SK-N-SH treated with all-trans-retinoic acid at 6 μM for 48 hours (cell line): ENCODE measurements around the gene MOGAT3.

Source experiments
- ATAC-seq: fragments of 200-7000 bp; cut with Tn5 transposase; 3 replicates; pipeline ENCODE4 v1.9.1; 2020; ENCODE audit warnings: mild to moderate bottlenecking, moderate library complexity
- ARNTL ChIP-seq: fragments of 450-650 bp; formaldehyde crosslinking; IDR thresholded peaks from 2 replicates; pipeline ENCODE4 v1.5.0; 2020; ENCODE audit warnings: low read depth, mild to moderate bottlenecking, moderate library complexity, borderline replicate concordance
- BACH2 ChIP-seq: fragments of 250-450 bp; sonication (Bioruptor Pico); IDR thresholded peaks from 2 replicates; pipeline ENCODE4 v1.9.0; 2021; ENCODE audit warnings: mild to moderate bottlenecking, borderline replicate concordance
- CSDC2 ChIP-seq: fragments of 250-450 bp; sonication (Bioruptor Pico); IDR thresholded peaks from 2 replicates; pipeline ENCODE4 v1.5.0; 2020; ENCODE audit warnings: mild to moderate bottlenecking, moderate library complexity
- ESRRG ChIP-seq: fragments of 250-450 bp; sonication (Bioruptor Pico); IDR thresholded peaks from 2 replicates; pipeline ENCODE4 v1.6.1; 2021; ENCODE audit warnings: mild to moderate bottlenecking
- GLIS3 ChIP-seq: fragments of 250-450 bp; sonication (Bioruptor Pico); IDR thresholded peaks from 2 replicates; pipeline ENCODE4 v1.5.0; 2020; ENCODE audit warnings: mild to moderate bottlenecking, moderate library complexity
- ISL1 ChIP-seq: fragments of 250-450 bp; sonication (Bioruptor Pico); IDR thresholded peaks from 2 replicates; pipeline ENCODE4 v2.1.2; 2022; ENCODE audit warnings: mild to moderate bottlenecking, moderate library complexity
- PPARA ChIP-seq: fragments of 250-450 bp; sonication (Bioruptor Pico); IDR thresholded peaks from 2 replicates; pipeline ENCODE4 v1.5.0; 2020; ENCODE audit warnings: mild to moderate bottlenecking, borderline replicate concordance
- SNAI2 ChIP-seq: fragments of 250-450 bp; sonication (Bioruptor Pico); IDR thresholded peaks from 2 replicates; pipeline ENCODE4 v1.5.0; 2020; ENCODE audit warnings: mild to moderate bottlenecking, moderate library complexity
- TCF4 ChIP-seq: fragments of 250-450 bp; sonication (Bioruptor Pico); IDR thresholded peaks from 2 replicates; pipeline ENCODE4 v1.8.0; 2021; ENCODE audit warnings: mild to moderate bottlenecking, moderate library complexity, borderline replicate concordance
- TOX ChIP-seq: fragments of 250-450 bp; sonication (Bioruptor Pico); IDR thresholded peaks from 2 replicates; pipeline ENCODE4 v1.8.0; 2021; ENCODE audit warnings: mild to moderate bottlenecking, moderate library complexity, borderline replicate concordance
- ZC3H10 ChIP-seq: fragments of 250-450 bp; sonication (Bioruptor Pico); IDR thresholded peaks from 2 replicates; pipeline ENCODE4 v1.5.1; 2021; ENCODE audit warnings: mild to moderate bottlenecking, moderate library complexity
- ZFP3 ChIP-seq: fragments of 250-450 bp; sonication (Bioruptor Pico); IDR thresholded peaks from 2 replicates; pipeline ENCODE4 v1.5.0; 2020; ENCODE audit warnings: mild to moderate bottlenecking, moderate library complexity
- ZFP30 ChIP-seq: fragments of 450-650 bp; formaldehyde crosslinking; IDR thresholded peaks from 2 replicates; pipeline ENCODE4 v1.5.0; 2022; ENCODE audit warnings: mild to moderate bottlenecking, moderate library complexity
- ZNF565 ChIP-seq: fragments of 450-650 bp; formaldehyde crosslinking; conservative IDR thresholded peaks from 2 replicates; pipeline ENCODE4 v1.5.0; 2020; ENCODE audit warnings: low read depth, mild to moderate bottlenecking, moderate library complexity
- ZNF8 ChIP-seq: fragments of 450-650 bp; formaldehyde crosslinking; IDR thresholded peaks from 2 replicates; pipeline ENCODE4 v1.5.0; 2020; ENCODE audit warnings: mild to moderate bottlenecking, moderate library complexity
- TF ChIP-seq, protein P1 (sequence below): fragments of 250-450 bp; sonication (Bioruptor Pico); IDR thresholded peaks from 2 replicates; pipeline ENCODE4 v1.5.0; 2020; ENCODE audit warnings: mild to moderate bottlenecking, moderate library complexity
- TF ChIP-seq, protein P2 (sequence below): fragments of 250-450 bp; sonication (Bioruptor Pico); IDR thresholded peaks from 2 replicates; pipeline ENCODE4 v1.8.0; 2020; ENCODE audit warnings: mild to moderate bottlenecking, moderate library complexity, borderline replicate concordance
- TF ChIP-seq, protein P3 (sequence below): fragments of 250-450 bp; sonication (Bioruptor Pico); IDR thresholded peaks from 2 replicates; pipeline ENCODE4 v1.8.0; 2021; ENCODE audit warnings: low read depth, mild to moderate bottlenecking, moderate library complexity, borderline replicate concordance
- TF ChIP-seq, protein P4 (sequence below): fragments of 250-450 bp; sonication (Bioruptor Pico); IDR thresholded peaks from 2 replicates; pipeline ENCODE4 v1.5.1; 2020; ENCODE audit warnings: low read depth, mild to moderate bottlenecking, moderate library complexity
- TF ChIP-seq, protein P5 (sequence below): fragments of 250-450 bp; sonication (Bioruptor Pico); IDR thresholded peaks from 2 replicates; pipeline ENCODE4 v1.5.1; 2021; ENCODE audit warnings: mild to moderate bottlenecking, moderate library complexity

MOGAT3 gene

DNA sequence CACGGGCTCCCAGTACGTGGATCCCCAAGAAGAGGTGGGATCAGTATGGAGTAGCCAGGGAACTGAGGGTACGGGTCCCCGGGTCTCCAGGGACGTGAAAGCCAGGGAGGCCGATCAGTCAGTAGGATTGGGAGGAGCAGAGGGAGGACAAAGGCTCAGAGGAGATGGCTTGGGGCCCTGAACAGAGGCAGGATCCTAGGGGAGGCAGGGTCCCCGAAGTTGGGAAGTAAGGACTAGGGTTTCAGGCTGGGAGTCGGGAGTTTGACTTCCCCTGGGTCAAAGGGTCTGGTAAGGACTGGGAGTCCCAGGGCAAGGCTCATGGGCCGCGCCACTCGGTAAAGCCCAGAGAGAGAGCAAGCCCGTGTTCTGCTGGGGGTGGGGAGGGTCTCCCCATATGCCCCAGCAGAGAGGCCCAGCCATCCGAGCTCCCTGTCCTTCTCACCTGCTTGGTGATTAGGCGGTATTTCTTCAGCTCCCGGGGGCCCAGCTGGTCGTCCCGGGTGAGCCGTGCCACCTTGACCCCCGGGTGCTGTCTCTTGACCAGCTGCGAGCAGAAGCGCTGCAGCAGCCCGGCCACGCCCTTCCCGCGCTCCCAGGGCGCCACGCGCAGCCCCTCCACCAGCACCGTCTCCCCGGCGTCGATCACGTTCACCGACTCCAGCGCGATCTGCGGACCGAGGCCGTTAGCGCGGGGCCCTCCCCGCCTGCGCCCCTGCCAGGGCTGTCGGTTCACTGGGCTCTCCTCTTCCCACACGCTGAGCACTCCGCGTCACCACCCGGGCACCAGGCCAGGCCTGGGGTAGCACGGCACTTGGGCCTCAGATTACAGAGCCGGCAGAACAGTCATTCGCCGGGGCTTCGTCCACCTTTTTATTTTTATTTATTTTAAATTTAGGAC lies 27.7 kb downstream of the MOGAT3 start:
- ATAC-seq: no peak
- no peak for TF ChIP-seq CSDC2 (CRISPR knock-in tag)
- TF ChIP-seq ZNF565: no peak
- TF ChIP-seq BACH2 (CRISPR knock-in tag): no peak
- TF ChIP-seq ZNF8: no peak
- TF ChIP-seq SNAI2 (CRISPR knock-in tag): no peak
- TF ChIP-seq ZFP30: no peak

DNA sequence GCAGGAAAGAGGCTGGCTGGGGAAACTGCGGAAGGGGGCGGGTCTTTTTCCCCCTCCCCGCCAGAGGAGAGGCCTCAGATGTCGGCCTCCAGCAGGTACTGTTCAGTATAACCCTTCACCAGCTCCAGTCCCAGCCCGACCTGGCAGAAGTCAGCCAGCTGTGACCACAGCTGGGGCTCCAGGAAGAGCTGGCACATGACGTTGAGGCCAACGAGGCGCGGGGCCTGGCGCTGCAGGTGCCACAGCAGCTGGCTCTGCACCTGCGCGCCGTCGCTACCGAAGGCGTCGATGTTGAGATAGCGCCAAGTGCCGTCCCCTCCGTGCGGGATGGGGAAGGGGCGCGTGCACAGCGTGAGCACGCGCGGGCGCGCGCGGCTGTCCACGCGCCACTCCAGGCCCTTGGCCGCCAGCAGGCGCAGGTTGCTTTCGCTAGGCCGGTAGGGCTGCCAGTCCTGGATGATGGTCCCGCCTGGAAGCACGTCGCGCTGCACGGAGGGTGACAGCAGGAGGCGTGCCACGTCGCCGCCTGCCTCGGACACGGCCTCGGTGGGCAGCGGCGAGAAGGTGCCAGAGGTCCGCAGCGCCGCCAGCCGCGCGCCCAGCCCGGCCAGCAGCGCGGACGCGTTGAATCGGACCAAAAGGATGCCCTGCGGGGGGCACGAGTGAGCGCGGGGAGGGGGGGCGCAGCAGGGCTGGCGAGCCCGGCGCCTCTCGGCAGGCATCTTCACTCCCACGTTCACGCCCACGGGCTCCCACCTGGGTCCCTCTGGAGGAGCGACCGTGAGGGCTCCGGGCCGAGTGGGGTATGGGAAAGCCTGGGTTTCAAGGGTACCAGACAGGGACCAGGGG lies 28.6 kb downstream of the MOGAT3 start:
- TF ChIP-seq GLIS3 (CRISPR knock-in tag) (no peak), ESRRG (CRISPR knock-in tag) (no peak), BACH2 (CRISPR knock-in tag) (no peak), TOX (no peak), ISL1 (no peak), ZNF565 (no peak), ZFP3 (no peak), ZFP30 (no peak), ARNTL (CRISPR knock-in tag) (no peak)
- TF ChIP-seq, protein P1, sequence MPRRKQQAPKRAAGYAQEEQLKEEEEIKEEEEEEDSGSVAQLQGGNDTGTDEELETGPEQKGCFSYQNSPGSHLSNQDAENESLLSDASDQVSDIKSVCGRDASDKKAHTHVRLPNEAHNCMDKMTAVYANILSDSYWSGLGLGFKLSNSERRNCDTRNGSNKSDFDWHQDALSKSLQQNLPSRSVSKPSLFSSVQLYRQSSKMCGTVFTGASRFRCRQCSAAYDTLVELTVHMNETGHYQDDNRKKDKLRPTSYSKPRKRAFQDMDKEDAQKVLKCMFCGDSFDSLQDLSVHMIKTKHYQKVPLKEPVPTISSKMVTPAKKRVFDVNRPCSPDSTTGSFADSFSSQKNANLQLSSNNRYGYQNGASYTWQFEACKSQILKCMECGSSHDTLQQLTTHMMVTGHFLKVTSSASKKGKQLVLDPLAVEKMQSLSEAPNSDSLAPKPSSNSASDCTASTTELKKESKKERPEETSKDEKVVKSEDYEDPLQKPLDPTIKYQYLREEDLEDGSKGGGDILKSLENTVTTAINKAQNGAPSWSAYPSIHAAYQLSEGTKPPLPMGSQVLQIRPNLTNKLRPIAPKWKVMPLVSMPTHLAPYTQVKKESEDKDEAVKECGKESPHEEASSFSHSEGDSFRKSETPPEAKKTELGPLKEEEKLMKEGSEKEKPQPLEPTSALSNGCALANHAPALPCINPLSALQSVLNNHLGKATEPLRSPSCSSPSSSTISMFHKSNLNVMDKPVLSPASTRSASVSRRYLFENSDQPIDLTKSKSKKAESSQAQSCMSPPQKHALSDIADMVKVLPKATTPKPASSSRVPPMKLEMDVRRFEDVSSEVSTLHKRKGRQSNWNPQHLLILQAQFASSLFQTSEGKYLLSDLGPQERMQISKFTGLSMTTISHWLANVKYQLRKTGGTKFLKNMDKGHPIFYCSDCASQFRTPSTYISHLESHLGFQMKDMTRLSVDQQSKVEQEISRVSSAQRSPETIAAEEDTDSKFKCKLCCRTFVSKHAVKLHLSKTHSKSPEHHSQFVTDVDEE (CRISPR knock-in tag): no peak
- ATAC-seq: no peak

DNA sequence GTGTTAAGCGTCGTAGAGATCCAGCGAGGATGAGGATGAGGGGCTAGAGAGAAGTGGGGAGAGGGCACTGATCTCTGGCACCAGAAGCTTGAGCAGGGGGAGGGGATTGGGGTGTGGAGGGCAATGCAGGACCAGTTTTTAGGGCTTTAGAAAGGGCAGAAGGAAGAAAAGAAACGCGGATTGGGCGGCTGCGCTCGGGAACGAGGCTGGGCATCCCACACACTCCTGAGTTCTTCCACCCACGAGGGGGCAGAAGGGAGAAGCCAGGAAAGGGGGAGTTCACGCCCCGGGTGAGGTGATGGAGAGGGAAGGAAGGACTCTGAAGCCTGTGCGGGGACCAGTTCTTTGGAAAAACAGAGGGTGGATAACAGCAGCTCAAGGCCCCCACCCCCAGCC lies 29.4 kb downstream of the MOGAT3 start:
- no peak for ATAC-seq
- TF ChIP-seq, protein P2, sequence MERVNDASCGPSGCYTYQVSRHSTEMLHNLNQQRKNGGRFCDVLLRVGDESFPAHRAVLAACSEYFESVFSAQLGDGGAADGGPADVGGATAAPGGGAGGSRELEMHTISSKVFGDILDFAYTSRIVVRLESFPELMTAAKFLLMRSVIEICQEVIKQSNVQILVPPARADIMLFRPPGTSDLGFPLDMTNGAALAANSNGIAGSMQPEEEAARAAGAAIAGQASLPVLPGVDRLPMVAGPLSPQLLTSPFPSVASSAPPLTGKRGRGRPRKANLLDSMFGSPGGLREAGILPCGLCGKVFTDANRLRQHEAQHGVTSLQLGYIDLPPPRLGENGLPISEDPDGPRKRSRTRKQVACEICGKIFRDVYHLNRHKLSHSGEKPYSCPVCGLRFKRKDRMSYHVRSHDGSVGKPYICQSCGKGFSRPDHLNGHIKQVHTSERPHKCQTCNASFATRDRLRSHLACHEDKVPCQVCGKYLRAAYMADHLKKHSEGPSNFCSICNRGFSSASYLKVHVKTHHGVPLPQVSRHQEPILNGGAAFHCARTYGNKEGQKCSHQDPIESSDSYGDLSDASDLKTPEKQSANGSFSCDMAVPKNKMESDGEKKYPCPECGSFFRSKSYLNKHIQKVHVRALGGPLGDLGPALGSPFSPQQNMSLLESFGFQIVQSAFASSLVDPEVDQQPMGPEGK (CRISPR knock-in tag): no peak
- TF ChIP-seq CSDC2 (CRISPR knock-in tag) (no peak), SNAI2 (CRISPR knock-in tag) (no peak), ESRRG (CRISPR knock-in tag) (no peak), ZNF565 (no peak), ARNTL (CRISPR knock-in tag) (no peak), ISL1 (no peak), ZC3H10 (CRISPR knock-in tag) (no peak), PPARA (no peak), BACH2 (CRISPR knock-in tag) (no peak), TCF4 (no peak)
- TF ChIP-seq, protein P1 (CRISPR knock-in tag): no peak
- TF ChIP-seq, protein P3, sequence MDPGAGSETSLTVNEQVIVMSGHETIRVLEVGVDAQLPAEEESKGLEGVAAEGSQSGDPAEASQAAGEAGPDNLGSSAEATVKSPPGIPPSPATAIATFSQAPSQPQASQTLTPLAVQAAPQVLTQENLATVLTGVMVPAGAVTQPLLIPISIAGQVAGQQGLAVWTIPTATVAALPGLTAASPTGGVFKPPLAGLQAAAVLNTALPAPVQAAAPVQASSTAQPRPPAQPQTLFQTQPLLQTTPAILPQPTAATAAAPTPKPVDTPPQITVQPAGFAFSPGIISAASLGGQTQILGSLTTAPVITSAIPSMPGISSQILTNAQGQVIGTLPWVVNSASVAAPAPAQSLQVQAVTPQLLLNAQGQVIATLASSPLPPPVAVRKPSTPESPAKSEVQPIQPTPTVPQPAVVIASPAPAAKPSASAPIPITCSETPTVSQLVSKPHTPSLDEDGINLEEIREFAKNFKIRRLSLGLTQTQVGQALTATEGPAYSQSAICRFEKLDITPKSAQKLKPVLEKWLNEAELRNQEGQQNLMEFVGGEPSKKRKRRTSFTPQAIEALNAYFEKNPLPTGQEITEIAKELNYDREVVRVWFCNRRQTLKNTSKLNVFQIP (CRISPR knock-in tag): no peak
- TF ChIP-seq, protein P4, sequence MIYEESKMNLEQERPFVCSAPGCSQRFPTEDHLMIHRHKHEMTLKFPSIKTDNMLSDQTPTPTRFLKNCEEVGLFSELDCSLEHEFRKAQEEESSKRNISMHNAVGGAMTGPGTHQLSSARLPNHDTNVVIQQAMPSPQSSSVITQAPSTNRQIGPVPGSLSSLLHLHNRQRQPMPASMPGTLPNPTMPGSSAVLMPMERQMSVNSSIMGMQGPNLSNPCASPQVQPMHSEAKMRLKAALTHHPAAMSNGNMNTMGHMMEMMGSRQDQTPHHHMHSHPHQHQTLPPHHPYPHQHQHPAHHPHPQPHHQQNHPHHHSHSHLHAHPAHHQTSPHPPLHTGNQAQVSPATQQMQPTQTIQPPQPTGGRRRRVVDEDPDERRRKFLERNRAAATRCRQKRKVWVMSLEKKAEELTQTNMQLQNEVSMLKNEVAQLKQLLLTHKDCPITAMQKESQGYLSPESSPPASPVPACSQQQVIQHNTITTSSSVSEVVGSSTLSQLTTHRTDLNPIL: no peak
- TF ChIP-seq, protein P5, sequence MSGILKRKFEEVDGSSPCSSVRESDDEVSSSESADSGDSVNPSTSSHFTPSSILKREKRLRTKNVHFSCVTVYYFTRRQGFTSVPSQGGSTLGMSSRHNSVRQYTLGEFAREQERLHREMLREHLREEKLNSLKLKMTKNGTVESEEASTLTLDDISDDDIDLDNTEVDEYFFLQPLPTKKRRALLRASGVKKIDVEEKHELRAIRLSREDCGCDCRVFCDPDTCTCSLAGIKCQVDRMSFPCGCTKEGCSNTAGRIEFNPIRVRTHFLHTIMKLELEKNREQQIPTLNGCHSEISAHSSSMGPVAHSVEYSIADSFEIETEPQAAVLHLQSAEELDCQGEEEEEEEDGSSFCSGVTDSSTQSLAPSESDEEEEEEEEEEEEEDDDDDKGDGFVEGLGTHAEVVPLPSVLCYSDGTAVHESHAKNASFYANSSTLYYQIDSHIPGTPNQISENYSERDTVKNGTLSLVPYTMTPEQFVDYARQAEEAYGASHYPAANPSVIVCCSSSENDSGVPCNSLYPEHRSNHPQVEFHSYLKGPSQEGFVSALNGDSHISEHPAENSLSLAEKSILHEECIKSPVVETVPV (CRISPR knock-in tag): no peak
- TF ChIP-seq, all 23 proteins: peak for 0
